ENCODE data around the gene PNKD.
"Not testable (repeated sequence)": the region's sequence is repeated elsewhere in the genome, so short reads cannot be mapped to it uniquely, and the experiment has no call there.

Gene PNKD

DNA sequence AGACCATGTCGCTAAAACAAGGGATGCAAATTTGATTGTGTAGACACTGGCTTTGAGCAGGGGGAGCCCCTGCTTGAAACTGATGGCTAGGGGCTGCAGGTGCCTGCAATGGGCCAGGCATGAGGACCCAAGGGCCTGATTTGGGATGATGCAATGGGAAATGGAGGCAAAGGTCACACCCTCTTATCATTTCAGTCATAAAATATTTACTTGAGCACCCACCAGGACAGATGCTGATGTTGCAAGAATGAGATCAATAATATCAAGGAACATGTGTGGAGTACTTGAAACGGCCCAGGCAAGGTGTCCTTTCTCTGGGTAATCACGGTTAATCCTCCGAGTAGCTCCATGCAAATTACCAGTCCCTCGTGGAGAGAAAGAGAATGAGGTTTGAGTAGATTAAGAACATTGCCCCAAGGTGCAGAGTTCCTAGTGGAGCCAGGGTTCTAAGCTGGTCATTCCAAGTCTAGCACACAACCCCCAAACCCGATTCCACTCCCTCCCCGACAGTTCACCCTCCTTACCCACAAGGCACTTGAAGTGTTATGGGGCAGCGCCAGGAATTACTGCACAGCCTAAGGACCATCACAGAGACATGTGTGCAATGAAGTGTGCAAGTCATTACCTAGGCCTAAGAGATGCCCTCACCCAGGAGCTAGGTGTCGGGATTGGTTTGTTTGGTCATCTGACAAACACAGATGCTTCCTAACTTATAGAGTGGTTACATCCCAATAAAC is 36.0 kb downstream of the PNKD start:
- no peaks in the 10 kb centered on the region for H3K27me3 ChIP-seq
- no peaks in the 10 kb centered on the region; the same call in 1 of the 2 replicates for H3K4me1 ChIP-seq
- H3K4me3 ChIP-seq (ENCODE audit: low read depth, low read length): no peak overlapping the region
- no peak for DNase-seq
- H3K36me3 ChIP-seq: no peaks in the 10 kb centered on the region
- TF ChIP-seq CTCF (IDR thresholded peaks at IDR 0.05; ENCODE audit: low read depth, low read length): no peak
- no peaks in the 10 kb centered on the region for H3K9me3 ChIP-seq

- TF ChIP-seq CTCF (IDR thresholded peaks at IDR 0.05; ENCODE audit: low read depth, low read length): no peak
- Histone ChIP-seq H3K4me1 (no peaks in the 10 kb centered on the region; the same call in 1 of the 2 replicates), H3K36me3 (no peaks in the 10 kb centered on the region), H3K4me3 (ENCODE audit: low read depth, low read length) (no peak overlapping the region), H3K9me3 (no peaks in the 10 kb centered on the region), H3K27me3 (no peaks in the 10 kb centered on the region)
- DNase-seq: no peak
Measured at GRCh38 chr2:218307415-218308090, 37.2 kb downstream of the PNKD start.

- Histone ChIP-seq H3K4me3 (ENCODE audit: low read depth, low read length) (no peak overlapping the region), H3K27me3 (no peaks in the 10 kb centered on the region), H3K9me3 (no peaks in the 10 kb centered on the region), H3K4me1 (no peaks in the 10 kb centered on the region; the same call in 1 of the 2 replicates), H3K36me3 (no peaks in the 10 kb centered on the region)
- DNase-seq: no peak
- no peak for TF ChIP-seq CTCF (IDR thresholded peaks at IDR 0.05; ENCODE audit: low read depth, low read length)
Measured at GRCh38 chr2:218310853-218311540, 40.7 kb downstream of the PNKD start.

DNA sequence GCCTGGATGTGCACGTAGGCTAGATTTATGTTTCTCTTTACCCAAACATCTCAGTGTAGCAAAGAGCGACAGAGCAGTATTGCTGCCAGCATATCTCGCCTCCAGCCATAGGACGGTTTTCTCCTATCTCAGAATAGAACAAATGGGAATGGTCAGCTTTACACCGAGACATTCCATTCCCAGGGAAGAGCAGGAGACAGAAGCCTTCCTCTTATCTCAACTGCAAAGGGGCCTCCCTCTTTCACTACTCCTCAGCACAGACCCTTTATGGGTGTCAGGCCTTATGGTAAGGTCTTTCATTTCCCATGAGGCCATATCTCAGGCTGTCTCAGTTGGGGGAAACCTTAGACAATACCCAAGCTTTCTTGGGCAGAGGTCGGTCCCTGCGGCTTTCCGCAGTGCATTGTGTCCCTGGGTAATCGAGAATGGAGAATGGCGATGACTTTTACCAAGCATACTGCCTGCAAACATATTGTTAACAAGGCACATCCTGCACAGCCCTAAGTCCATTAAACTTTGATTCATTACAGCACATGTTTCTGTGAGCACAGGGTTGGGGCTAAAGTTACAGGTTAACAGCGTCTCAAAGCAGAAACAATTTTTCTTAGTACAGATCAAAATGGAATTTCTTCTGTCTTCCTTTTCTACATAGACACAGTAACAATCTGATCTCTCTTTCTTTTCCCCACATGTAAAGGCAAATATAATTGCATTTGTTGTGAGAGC is 41.4 kb downstream of the PNKD start:
- not testable (repeated sequence) for H3K36me3 ChIP-seq

DNA sequence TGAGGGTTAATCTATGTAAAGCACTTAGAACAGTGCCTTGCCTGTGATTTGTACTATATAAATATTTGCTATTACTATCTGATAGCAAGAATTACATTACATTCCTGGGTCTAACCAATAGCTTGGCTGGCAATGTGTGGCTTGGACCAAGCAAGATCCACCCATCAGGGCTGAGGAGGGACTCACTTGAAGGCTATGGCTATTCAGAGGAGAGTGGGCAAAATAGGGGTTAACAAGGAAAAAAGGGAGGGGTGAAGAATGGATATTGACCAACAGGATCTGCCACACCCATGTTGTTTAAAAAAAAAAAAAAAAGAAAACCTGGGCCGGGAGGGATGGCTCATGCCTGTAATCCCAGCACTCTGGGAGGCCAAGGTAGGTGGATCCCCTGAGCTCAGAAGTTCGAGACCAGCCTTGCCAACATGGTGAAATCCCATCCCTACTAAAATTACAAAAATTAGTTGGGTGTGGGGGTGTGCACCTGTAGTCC is 42.0 kb downstream of the PNKD start:
- H3K4me1 ChIP-seq: no peaks in the 10 kb centered on the region; the same call in 1 of the 2 replicates
- no peak overlapping the region for H3K4me3 ChIP-seq (ENCODE audit: low read depth, low read length)
- TF ChIP-seq CTCF (IDR thresholded peaks at IDR 0.05; ENCODE audit: low read depth, low read length): no peak

More for the DNA sequence above, 41.4 kb downstream of the PNKD start:
- H3K4me1 ChIP-seq; DNase-seq; H3K9me3 ChIP-seq; H3K27me3 ChIP-seq; H3K4me3 ChIP-seq (ENCODE audit: low read depth, low read length): not testable (repeated sequence)

GRCh38 chr2:218313356-218313755 is 43.0 kb downstream of the PNKD start:
- H3K4me3 ChIP-seq (ENCODE audit: low read depth, low read length): no peak overlapping the region
- no peaks in the 10 kb centered on the region for H3K4me1 ChIP-seq
- no peaks in the 10 kb centered on the region for H3K9me3 ChIP-seq
- H3K36me3 ChIP-seq: no peaks in the 10 kb centered on the region
- TF ChIP-seq CTCF (IDR thresholded peaks at IDR 0.05; ENCODE audit: low read depth, low read length): no peak
- no peaks in the 10 kb centered on the region for H3K27me3 ChIP-seq
- no peak for DNase-seq

More for the DNA sequence above, 42.0 kb downstream of the PNKD start:
- DNase-seq: no peak
- H3K27me3 ChIP-seq: no peaks in the 10 kb centered on the region
- no peaks in the 10 kb centered on the region for H3K9me3 ChIP-seq
- H3K36me3 ChIP-seq: no peaks in the 10 kb centered on the region

DNA sequence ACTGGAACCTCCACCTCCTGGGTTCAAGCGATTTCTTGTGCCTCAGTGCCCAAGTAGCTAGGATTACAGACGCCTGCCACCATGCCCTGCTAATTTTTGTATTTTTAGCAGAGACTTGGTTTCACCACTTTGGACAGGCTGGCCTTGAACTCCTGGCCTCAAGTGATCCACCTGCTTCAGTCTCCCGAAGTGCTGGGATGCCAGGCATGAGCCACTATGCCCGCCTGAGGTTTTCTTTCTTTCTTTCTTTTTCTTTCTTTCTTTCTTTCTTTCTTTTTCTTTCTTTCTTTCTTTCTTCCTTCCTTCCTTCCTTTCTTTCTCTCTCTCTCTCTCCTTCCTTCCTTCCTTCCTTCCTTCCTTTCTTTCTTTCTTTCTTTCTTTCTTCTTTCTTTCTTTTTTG is 44.4 kb downstream of the PNKD start:
- not testable (repeated sequence) for H3K36me3 ChIP-seq; H3K4me1 ChIP-seq; H3K4me3 ChIP-seq (ENCODE audit: low read depth, low read length); H3K27me3 ChIP-seq; DNase-seq; H3K9me3 ChIP-seq

Measured in BE2C (cell line).